Measurements from ENCODE around the gene GADD45G. TPM values are rescaled to one million over a fixed set of nuclear protein-coding genes. Genes with fewer than 3 reads are reported as not detected.

GADD45G gene
- polyA plus RNA-seq, 1 experiment = 0.07 TPM

DNA sequence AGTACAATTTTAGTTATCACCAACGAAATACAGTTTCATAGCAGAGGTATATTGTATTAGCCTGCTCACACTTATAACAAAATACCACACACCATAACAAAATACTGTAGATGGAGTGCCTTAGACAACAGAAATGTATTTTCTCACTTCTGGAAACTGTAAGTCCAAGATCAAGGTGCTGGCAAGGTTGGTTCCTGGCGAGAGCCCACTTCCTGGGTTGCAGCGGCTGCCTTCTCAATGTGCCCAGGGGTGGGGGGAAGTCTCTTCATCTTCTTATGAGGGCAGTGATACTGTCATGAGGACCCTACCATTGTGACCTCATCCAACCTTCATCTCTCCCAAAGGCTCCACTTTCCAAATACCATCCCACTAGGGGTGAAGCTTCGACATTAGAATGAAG lies 30.5 kb upstream of the GADD45G start:
- DNase-seq (ENCODE audit: low read depth, low spot score) = no peak
- TF ChIP-seq, protein P1, sequence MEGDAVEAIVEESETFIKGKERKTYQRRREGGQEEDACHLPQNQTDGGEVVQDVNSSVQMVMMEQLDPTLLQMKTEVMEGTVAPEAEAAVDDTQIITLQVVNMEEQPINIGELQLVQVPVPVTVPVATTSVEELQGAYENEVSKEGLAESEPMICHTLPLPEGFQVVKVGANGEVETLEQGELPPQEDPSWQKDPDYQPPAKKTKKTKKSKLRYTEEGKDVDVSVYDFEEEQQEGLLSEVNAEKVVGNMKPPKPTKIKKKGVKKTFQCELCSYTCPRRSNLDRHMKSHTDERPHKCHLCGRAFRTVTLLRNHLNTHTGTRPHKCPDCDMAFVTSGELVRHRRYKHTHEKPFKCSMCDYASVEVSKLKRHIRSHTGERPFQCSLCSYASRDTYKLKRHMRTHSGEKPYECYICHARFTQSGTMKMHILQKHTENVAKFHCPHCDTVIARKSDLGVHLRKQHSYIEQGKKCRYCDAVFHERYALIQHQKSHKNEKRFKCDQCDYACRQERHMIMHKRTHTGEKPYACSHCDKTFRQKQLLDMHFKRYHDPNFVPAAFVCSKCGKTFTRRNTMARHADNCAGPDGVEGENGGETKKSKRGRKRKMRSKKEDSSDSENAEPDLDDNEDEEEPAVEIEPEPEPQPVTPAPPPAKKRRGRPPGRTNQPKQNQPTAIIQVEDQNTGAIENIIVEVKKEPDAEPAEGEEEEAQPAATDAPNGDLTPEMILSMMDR (IDR thresholded peaks at IDR 0.05; ENCODE audit: low read depth, low read length) = no peak
- CTCF ChIA-PET = interaction anchor here (4.6 kb wide), 1 partner anchor 18 kb away, joined by 41 read pairs; no protein-coding TSS in a partner anchor
- no peak overlapping the region for H3K27ac ChIP-seq (ENCODE audit: low read depth, low read length)
- POLR2A ChIA-PET = no interaction called here
- no peaks in the 10 kb centered on the region for H3K9me3 ChIP-seq (ENCODE audit: control insufficient read depth, insufficient read depth, low read length)
- H3K4me3 ChIP-seq (ENCODE audit: low read depth, low read length) = no peak overlapping the region
- peaks cover 2% of the 10 kb centered on the region for H3K27me3 ChIP-seq (ENCODE audit: control insufficient read depth, insufficient read depth, low read length)

DNA sequence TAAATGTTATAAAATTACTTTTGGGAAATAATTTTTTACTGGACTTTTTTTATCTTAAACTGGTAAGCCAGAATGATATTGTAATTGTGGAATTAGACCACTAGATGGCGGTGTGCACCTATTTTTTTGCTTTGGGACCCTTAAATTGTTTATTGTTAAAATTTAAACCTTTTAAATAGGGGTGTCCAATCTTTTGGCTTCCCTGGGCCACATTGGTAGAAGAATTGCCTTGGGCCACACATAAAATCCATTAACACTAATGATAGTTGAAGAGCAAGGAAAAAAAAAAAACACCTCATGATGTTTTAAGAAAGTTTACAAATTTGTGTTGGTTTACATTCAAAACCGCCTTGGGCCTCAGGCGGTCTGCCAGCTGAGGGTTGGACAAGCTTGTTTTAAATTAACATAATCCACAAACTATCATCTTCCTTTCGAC lies 28.4 kb upstream of the GADD45G start:
- no peak for DNase-seq (ENCODE audit: low read depth, low spot score)
- Histone ChIP-seq H3K9me3 (ENCODE audit: control insufficient read depth, insufficient read depth, low read length) (no peaks in the 10 kb centered on the region), H3K27ac (ENCODE audit: low read depth, low read length) (no peak overlapping the region), H3K4me3 (ENCODE audit: low read depth, low read length) (no peak overlapping the region), H3K27me3 (ENCODE audit: control insufficient read depth, insufficient read depth, low read length) (peaks cover 2% of the 10 kb centered on the region)
- ChIA-PET CTCF (interaction anchor here (0.6 to 4.6 kb wide), 23 partner anchors 10 to 1322 kb away, joined by 3 to 41 read pairs (median 4); partner anchors contain the start of gene SECISBP2), POLR2A (no interaction called here)
- TF ChIP-seq, protein P1 (IDR thresholded peaks at IDR 0.05; ENCODE audit: low read depth, low read length) = peak; percentile 66

DNA sequence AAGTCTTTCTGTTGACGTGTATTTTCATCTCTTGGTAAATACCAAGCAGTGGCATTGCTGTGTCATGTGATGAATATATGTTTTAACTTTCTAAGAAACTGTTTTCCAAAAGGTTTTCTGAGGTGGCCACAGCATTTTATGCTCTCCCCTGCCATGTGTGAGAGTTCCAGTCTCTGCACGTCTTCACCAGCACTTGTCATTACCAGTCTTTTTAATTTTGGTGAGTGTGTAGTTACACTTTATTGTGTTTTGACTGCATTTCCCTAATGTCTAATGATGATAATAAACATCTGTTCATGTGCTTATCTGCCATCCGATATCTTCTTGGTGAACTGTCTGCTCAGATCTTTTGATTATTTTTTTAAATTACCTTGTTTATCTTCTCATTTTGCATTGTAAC lies 27.4 kb upstream of the GADD45G start:
- DNase-seq (ENCODE audit: low read depth, low spot score) = no peak
- no peak overlapping the region for H3K4me3 ChIP-seq (ENCODE audit: low read depth, low read length)
- ChIA-PET POLR2A (no interaction called here), CTCF (interaction anchor here (1.0 to 4.6 kb wide), 9 partner anchors 9 to 1321 kb away, joined by 3 to 41 read pairs (median 5); no protein-coding TSS in a partner anchor)
- H3K27ac ChIP-seq (ENCODE audit: low read depth, low read length) = no peak overlapping the region
- TF ChIP-seq, protein P1 (IDR thresholded peaks at IDR 0.05; ENCODE audit: low read depth, low read length) = no peak
- no peaks in the 10 kb centered on the region for H3K9me3 ChIP-seq (ENCODE audit: control insufficient read depth, insufficient read depth, low read length)
- H3K27me3 ChIP-seq (ENCODE audit: control insufficient read depth, insufficient read depth, low read length) = peaks cover 2% of the 10 kb centered on the region

DNA sequence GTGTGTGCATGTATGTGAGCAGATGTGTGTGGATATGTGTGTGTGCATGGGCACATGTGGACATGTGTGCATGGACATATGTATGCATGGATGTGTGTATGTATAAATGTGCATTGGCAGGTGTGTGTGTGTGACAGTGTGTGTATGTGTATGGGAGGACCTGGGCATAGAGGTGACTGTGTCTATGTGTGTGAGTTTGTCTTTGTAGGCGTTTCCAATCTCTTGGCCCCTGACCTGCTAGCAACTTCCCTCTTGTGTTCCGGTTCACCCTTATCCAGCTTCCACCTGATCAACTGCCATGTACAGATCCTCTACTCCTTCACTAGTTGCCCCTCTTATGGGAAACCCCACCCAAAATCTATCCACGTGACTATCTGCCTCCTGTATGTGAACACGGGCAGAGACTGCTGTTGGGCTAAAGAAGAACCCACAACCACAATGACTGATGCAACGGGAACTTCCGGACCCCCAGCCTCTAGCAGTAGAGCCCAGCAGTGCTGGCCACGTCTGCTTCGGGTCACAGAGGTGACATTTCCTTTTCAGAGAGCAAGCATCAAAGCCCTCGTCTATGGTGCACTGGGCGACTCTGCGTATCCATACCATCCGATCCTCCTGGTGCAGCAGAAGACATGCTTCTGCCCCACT lies 24.9 kb upstream of the GADD45G start:
- TF ChIP-seq, protein P1 (IDR thresholded peaks at IDR 0.05; ENCODE audit: low read depth, low read length) = no peak
- no peaks in the 10 kb centered on the region for H3K9me3 ChIP-seq (ENCODE audit: control insufficient read depth, insufficient read depth, low read length)
- ChIA-PET POLR2A (no interaction called here), CTCF (interaction anchor here (1.0 kb wide), 1 partner anchor 13 kb away, joined by 4 read pairs; no protein-coding TSS in a partner anchor)
- DNase-seq (ENCODE audit: low read depth, low spot score) = no peak
- no peak overlapping the region for H3K4me3 ChIP-seq (ENCODE audit: low read depth, low read length)
- H3K27me3 ChIP-seq (ENCODE audit: control insufficient read depth, insufficient read depth, low read length) = peaks cover 2% of the 10 kb centered on the region
- H3K27ac ChIP-seq (ENCODE audit: low read depth, low read length) = no peak overlapping the region

DNA sequence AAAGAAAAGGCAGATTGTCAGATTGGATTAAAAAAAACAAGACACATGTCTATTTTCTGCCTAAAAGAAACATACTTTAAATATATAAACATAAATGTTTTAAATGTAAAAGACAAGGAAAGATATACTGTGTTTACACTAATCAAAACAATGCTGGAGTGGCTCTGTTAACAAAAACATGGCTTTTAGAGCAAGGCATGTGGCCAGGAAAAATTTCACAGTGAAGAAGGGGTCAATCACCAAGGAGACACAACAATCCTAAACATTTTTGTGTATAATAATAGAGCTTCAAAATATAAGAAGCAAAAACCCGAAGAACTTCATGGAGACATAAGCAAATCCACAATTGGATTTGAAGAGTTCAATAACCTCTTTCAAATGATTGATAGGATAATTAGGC lies 18.5 kb upstream of the GADD45G start:
- TF ChIP-seq, protein P1 (IDR thresholded peaks at IDR 0.05; ENCODE audit: low read depth, low read length) = no peak
- ChIA-PET CTCF (interaction anchor here (3.6 kb wide), 1 partner anchor 10 kb away, joined by 14 read pairs; no protein-coding TSS in a partner anchor), POLR2A (no interaction called here)
- Histone ChIP-seq H3K9me3 (ENCODE audit: control insufficient read depth, insufficient read depth, low read length) (no peaks in the 10 kb centered on the region), H3K27me3 (ENCODE audit: control insufficient read depth, insufficient read depth, low read length) (peaks cover 2% of the 10 kb centered on the region), H3K27ac (ENCODE audit: low read depth, low read length) (no peak overlapping the region), H3K4me3 (ENCODE audit: low read depth, low read length) (no peak overlapping the region)
- no peak for DNase-seq (ENCODE audit: low read depth, low spot score)
